GM12891 (cell line): ENCODE data around the gene CRB1.

Source experiments
- DNase-seq: peaks from one replicate; pipeline ENCODE4 v3.0.0; 2011; ENCODE audit warnings: low spot score; ENCODE audit not compliant: insufficient read length
- FAIRE-seq: peaks from 2 replicates; lab custom pipeline; 2011; peaks lifted over from hg19 to GRCh38; lab: Jason Lieb, UNC
- PAX5 ChIP-seq: IDR thresholded peaks from 2 replicates; pipeline ENCODE4 v1.6.1; 2011; ENCODE audit warnings: low read length, moderate library complexity, mild to moderate bottlenecking; ENCODE audit not compliant: insufficient read depth, severe bottlenecking
- POLR2A ChIP-seq: IDR thresholded peaks from 2 replicates; pipeline ENCODE4 v1.6.1; 2011; ENCODE audit warnings: low read depth, low read length, control low read depth
- POLR2AphosphoS5 ChIP-seq: IDR thresholded peaks from 2 replicates; pipeline ENCODE4 v1.6.1; 2011; ENCODE audit warnings: low read depth, low read length, control low read depth
- POU2F2 ChIP-seq: IDR thresholded peaks from 2 replicates; pipeline ENCODE4 v1.6.1; 2011; ENCODE audit warnings: low read depth, mild to moderate bottlenecking, control low read depth, low read length, moderate library complexity
- SPI1 ChIP-seq: IDR thresholded peaks from 2 replicates; pipeline ENCODE4 v1.6.1; 2011; ENCODE audit warnings: low read depth, low read length, control low read depth
- TAF1 ChIP-seq: IDR thresholded peaks from 2 replicates; pipeline ENCODE4 v1.6.1; 2011; ENCODE audit warnings: low read depth, low read length, control low read depth

The CRB1 gene

DNA sequence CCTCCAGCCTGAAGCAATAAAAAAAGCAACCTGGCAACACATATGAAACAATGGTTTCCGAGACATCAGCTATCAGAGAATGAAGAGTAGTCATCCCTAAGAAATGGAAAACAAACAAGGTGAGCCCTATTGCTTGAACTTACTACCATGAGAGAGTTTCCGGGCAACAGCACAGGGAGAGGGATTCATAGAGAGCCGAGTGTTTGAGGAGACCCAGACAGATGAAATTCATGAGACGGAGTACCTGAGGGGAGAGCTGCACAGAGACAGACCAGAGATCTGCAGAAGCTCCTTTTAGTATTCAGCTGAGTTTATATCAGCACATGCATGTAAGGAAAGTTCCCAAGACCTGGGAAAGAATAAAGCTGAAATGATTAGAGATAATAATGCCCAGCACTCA is 19.8 kb downstream of the CRB1 start:
- TF ChIP-seq PAX5: no peak
- no peak for TF ChIP-seq SPI1
- no peak for TF ChIP-seq TAF1
- no peak for TF ChIP-seq POLR2AphosphoS5
- TF ChIP-seq POLR2A: no peak
- TF ChIP-seq POU2F2: no peak
- FAIRE-seq (no peak), DNase-seq (no peak)

DNA sequence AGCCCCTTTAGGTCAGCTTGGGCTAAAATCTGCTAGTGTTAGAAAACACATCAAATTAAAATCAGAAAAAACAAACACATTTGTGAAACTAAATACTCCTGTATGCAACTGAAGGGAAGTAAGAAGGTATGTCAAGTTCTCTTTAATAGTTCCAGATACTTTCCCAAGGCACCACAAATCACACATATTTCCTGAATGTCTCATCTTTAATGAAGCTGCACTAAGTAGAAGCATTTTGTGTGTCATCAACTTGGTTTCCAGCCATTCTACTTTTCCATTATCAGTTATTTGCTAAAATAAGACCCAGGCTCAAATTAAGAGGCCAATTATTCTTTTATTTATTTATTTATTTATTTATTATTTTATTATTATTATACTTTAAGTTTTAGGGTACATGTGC is 34.7 kb downstream of the CRB1 start:
- DNase-seq: no peak
- TF ChIP-seq SPI1 (no peak), PAX5 (no peak), POLR2A (no peak), POU2F2 (no peak), POLR2AphosphoS5 (no peak)

DNA sequence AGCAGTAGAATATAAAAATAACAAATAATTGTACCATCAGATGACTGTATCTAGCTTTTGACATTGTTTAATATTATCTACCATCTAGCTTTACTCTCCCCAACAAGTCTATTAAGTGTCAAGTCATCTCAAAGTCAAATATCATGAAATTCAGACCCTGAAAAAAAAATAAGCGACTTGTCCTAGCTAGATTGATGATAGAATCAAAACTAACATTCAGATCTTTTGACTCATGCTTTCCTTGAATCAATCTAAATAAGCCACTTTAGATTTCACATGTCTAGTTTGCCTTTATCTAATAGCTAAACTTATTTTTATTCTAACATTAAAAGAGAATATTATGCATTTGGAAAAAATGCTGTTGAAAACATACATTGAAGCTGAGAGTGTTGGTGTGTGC is 35.4 kb downstream of the CRB1 start:
- DNase-seq (no peak), FAIRE-seq (no peak)

More for the DNA sequence above, 34.7 kb downstream of the CRB1 start:
- no peak for FAIRE-seq

DNA sequence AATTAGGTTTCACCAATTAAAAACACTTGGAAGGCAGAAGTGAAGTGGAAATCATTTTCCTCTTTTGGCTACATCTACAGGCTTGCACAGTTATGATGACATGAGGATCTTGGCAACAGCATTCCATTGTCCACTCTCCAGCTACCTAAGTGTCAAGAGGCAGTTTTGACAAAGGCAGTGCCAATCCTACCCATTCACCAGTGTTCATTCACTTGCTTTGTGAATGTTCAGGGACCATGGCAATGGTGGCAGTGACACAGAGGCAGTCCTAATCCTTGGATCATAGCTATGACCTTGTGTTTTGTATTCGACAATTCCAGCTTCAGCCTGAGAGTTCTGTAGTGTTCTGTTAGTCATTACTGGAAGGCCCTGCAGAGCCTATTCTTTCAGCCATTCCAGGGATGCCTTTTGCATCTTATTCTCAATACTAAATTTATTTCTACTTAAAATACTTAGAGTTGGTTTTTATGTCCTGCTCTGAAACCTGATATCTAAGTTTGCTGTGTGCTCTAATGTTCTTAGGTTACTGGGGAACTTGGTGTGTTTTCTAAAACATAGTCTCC is 36.7 kb downstream of the CRB1 start:
- no peak for FAIRE-seq
- no peak for DNase-seq
- no peak for TF ChIP-seq POLR2A
- no peak for TF ChIP-seq TAF1
- no peak for TF ChIP-seq SPI1
- TF ChIP-seq PAX5: no peak
- TF ChIP-seq POU2F2: no peak
- TF ChIP-seq POLR2AphosphoS5: no peak

More for the DNA sequence above, 35.4 kb downstream of the CRB1 start:
- TF ChIP-seq TAF1: no peak
- no peak for TF ChIP-seq POU2F2
- TF ChIP-seq POLR2A: no peak
- no peak for TF ChIP-seq POLR2AphosphoS5
- no peak for TF ChIP-seq PAX5
- TF ChIP-seq SPI1: no peak

DNA sequence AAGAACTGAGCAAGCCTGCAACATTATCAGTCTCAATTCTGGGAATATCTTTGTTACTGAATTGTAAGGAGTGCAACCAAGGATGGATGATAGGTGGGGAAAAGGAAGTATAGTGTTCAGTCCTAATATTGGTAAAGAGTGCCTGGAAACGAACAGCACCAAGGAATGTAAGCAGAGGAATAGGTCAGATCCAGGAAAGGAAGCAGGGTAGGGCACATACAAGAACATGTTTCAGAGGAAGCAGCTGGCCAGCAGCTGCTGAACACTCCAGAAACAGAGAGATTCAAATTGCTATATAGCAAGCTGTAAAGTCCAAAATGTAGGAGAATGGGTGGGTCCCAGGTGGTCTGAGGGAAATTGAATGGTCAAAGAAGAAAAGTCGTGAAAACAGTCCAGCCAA is 37.9 kb downstream of the CRB1 start:
- TF ChIP-seq PAX5 (no peak), SPI1 (no peak), TAF1 (no peak), POLR2A (no peak), POU2F2 (no peak), POLR2AphosphoS5 (no peak)
- no peak for DNase-seq
- FAIRE-seq: no peak

DNA sequence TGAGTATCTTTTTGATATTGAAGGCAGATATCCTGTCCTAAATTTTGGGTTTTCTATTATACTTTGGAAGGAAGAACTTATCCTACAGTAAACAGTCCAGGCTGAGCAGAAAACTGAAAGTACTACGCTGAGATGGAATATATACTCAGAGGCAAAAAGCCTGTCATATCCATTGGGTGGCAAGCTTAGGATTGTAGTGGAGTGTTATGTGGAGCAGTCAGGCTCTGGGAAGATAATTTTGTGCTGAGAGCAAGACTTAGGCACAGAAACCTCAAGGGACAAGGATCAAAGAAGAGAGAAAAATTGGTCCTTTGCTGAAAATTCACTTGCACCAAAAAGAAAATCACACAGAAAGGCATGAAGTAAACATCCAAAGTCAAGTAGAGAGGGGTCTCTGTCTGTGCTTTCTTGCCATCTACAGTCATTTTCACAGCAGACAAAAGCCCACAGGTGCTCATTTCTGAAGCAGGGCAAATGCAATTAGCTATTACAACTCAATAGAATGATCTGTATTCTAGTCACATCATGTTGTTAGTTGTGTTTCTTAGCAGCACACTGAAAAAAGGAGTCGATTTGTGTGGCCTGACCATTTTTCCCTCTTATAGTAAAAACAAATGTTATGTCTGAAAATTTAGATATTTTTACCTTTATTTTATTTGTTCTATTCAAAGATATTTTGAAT is 38.5 kb downstream of the CRB1 start:
- DNase-seq (no peak), FAIRE-seq (no peak)
- TF ChIP-seq TAF1 (no peak), POU2F2 (no peak), PAX5 (no peak), POLR2AphosphoS5 (no peak), SPI1 (no peak), POLR2A (no peak)

DNA sequence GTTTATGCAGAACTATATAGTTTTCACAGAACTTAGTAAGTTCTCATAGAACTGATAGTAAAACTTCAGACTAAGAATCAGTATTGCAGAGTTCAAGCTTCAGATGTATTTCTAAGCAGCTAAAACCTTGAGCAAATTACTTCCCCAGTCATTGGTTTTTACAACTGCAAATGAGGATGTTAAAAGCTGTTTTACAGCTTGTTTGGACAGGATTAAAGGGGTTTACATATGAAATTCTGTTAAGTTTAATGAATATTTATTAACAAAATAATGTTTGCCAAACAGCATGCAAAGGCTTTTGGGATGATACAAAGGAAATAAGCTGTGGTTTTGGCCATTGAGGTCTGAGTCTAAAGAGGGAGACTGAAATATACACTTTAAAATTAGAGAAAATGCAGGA is 39.1 kb downstream of the CRB1 start:
- DNase-seq: no peak
- no peak for FAIRE-seq
- TF ChIP-seq TAF1: no peak
- no peak for TF ChIP-seq POU2F2
- no peak for TF ChIP-seq PAX5
- TF ChIP-seq SPI1: no peak
- no peak for TF ChIP-seq POLR2AphosphoS5
- TF ChIP-seq POLR2A: no peak

DNA sequence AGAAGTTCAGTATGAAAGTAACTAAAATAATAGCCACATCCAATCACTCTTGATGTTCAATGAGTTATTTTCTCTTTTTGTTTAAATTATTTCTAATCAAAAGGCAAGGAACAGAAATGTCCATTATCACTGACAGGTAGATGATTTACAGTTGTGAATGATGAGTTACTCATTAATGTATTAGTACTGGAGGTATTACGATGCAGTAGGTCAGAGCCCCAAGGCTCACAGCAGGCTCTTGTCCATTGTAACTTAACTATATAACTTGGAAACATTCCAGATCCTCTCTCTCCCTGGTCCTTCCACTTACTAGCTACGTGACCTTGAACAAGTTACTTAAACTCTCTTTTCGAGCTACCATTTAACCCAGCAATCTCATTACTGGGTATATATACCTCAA is 39.5 kb downstream of the CRB1 start:
- TF ChIP-seq PAX5 (no peak), POU2F2 (no peak), TAF1 (no peak), POLR2A (no peak), POLR2AphosphoS5 (no peak), SPI1 (no peak)

DNA sequence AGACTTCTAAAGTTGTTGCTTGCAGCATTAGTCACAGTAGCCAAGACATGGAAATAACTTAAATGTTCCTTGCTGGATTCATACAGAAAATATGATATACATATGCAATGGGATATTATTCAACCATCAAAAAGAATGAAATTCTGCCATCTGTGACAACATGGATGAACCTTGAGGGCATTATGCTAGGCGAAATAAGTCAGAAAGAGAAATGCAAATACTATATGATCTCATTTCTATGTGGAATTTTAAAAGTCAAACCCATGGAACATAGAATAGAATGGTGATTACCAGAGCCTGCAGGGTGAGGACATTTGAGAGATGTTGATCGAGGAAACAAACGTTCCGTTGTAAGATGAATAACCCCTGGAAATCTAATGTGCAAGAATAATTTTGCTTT is 43.0 kb downstream of the CRB1 start:
- no peak for TF ChIP-seq POLR2AphosphoS5
- TF ChIP-seq SPI1: no peak
- TF ChIP-seq POU2F2: no peak
- no peak for TF ChIP-seq POLR2A
- no peak for TF ChIP-seq PAX5
- TF ChIP-seq TAF1: no peak
- no peak for FAIRE-seq
- DNase-seq: no peak

More for the DNA sequence above, 39.5 kb downstream of the CRB1 start:
- no peak for FAIRE-seq
- DNase-seq: no peak

DNA sequence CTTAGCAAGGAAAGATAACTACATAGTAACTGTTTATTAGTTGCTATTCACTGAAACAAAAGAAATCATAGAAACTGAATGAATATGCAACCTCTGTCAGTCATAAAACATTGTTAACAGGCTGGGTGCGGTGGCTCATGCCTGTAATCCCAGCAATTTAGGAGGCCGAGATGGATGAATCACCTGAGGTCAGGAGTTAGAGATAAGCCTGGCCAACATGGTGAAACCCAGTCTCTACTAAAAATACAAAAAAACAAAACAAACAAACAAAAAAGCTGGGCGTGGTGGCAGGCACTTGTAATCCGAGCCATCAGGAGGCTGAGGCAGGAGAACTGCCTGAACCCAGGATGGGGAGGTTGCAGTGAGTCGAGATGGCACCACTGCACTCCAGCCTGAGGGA is 44.1 kb downstream of the CRB1 start:
- FAIRE-seq (no peak), DNase-seq (no peak)
- no peak for TF ChIP-seq PAX5
- TF ChIP-seq POLR2AphosphoS5: no peak
- no peak for TF ChIP-seq POLR2A
- TF ChIP-seq SPI1: no peak
- no peak for TF ChIP-seq TAF1
- no peak for TF ChIP-seq POU2F2

DNA sequence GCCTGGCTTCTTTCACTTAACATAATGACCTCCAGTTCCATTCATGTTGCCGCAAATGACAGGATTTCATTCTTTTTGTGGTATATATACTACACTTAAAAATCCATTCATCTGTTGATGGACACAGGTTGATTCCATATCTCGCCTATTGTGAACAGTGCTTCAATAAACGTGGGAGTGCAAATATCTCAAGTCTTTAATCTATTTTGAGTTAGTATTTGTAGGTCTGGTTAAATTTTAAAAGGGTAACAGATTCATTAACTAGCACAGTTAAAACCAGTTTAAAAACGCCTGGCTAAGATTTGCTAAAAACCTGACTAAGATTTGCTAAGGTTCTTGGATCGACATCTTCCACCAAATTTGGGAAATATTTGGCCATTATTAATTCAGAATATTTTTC is 45.7 kb downstream of the CRB1 start:
- DNase-seq: no peak
- no peak for FAIRE-seq
- TF ChIP-seq TAF1 (no peak), POLR2A (no peak), POU2F2 (no peak), POLR2AphosphoS5 (no peak), PAX5 (no peak), SPI1 (no peak)
